ENCODE measurements around the gene IL17A. TPM values are rescaled to one million over a fixed set of nuclear protein-coding genes. Genes with fewer than 3 reads are reported as not detected.

The IL17A gene
- total and polyA plus RNA-seq, 4 donors, result 0.14 TPM; not detected in 3

GRCh38 chr6:52233975-52234823, 48.0 kb downstream of the IL17A start:
- no peak overlapping the region for H3K27ac ChIP-seq (ENCODE audit: low read depth in 1 of 2, low read length in 1 of 2)
- H3K9ac ChIP-seq (ENCODE audit: insufficient read depth in 1 of 2, low read length in 2 of 2), result no peak overlapping the region
- H3K9me3 ChIP-seq (ENCODE audit: control insufficient read depth in 4 of 4, insufficient read depth in 3 of 4, low read length in 3 of 4), result no peaks in the 10 kb centered on the region
- no peaks in the 10 kb centered on the region for H3K36me3 ChIP-seq (ENCODE audit: control insufficient read depth in 4 of 4, insufficient read depth in 4 of 4, low read length in 4 of 4)
- ATAC-seq (ENCODE audit: insufficient read depth, low FRiP score) (no peak), DNase-seq (peak in 2 of 3 donors; percentile 32 to 54)
- no peaks in the 10 kb centered on the region for H3K4me1 ChIP-seq (ENCODE audit: control insufficient read depth in 5 of 5, insufficient read depth in 5 of 5, low read length in 5 of 5)
- no peak overlapping the region for H3K4me3 ChIP-seq
- H3K27me3 ChIP-seq (ENCODE audit: control insufficient read depth in 3 of 3, insufficient read depth in 3 of 3, low read length in 2 of 3), result no peaks in the 10 kb centered on the region
- no peak for TF ChIP-seq CTCF (IDR thresholded peaks at IDR 0.05; ENCODE audit: control extremely low read depth, extremely low read depth)
- WGBS, 2 donors, result 52 to 60% methylated on average over 15 of the region's 15 CpGs

Small RNAs within 50 kb of the gene (small RNA-seq; reads per million reads assigned to genes)
- gene MIR133B (ENCODE audit: low replicate concordance) (not detected), gene MIR206 (ENCODE audit: low replicate concordance) (not detected)

Other genes with a start within 250 kb of the IL17A start
- gene PKHD1, start 98.8 kb upstream of the IL17A start, total RNA-seq, result 1 to 10 TPM in 1 of 2 donors, under 1 TPM in 1; 0.15 to 6.1 TPM
- under 1 TPM; 0.01 to 0.02 TPM for gene PKHD1, start 98.8 kb upstream of the IL17A start, polyA plus RNA-seq
- gene IL17F, start 58.1 kb downstream of the IL17A start, total RNA-seq, result not detected
- under 1 TPM in 1 of 2 donors, not detected in 1; 0.08 TPM for gene IL17F, start 58.1 kb downstream of the IL17A start, polyA plus RNA-seq
- gene MCM3, start 98.4 kb downstream of the IL17A start, total RNA-seq, result 10 to 100 TPM; 34.3 to 40.8 TPM
- 10 to 100 TPM; 19.9 to 34.0 TPM for gene MCM3, start 98.4 kb downstream of the IL17A start, polyA plus RNA-seq
- 1 to 10 TPM; 8.3 to 9.3 TPM for gene PAQR8, start 175.8 kb downstream of the IL17A start, total RNA-seq
- gene PAQR8, start 175.8 kb downstream of the IL17A start, polyA plus RNA-seq, result 1 to 10 TPM; 2.5 to 3.4 TPM
- 10 to 100 TPM; 49.0 to 81.7 TPM for gene EFHC1, start 234.0 kb downstream of the IL17A start, total RNA-seq
- 10 to 100 TPM; 15.7 to 21.9 TPM for gene EFHC1, start 234.0 kb downstream of the IL17A start, polyA plus RNA-seq